Mucosa of stomach (tissue), 1 donor: ENCODE data around the gene ZBP1.

Experiments
- H3K27me3 ChIP-seq: one replicate; pipeline ENCODE4 v1.7.0; 2013; ENCODE audit warnings: mild to moderate bottlenecking, low read length; ENCODE audit not compliant: control insufficient read depth, insufficient read depth
- H3K36me3 ChIP-seq: one replicate; pipeline ENCODE4 v1.7.0; 2013; ENCODE audit warnings: low read length; ENCODE audit not compliant: control insufficient read depth, insufficient read depth
- H3K4me1 ChIP-seq: one replicate; pipeline ENCODE4 v1.7.0; 2013; ENCODE audit warnings: mild to moderate bottlenecking, low read length; ENCODE audit not compliant: control insufficient read depth, insufficient read depth
- H3K4me3 ChIP-seq: one replicate; pipeline ENCODE4 v1.7.0; 2013; ENCODE audit warnings: low read length
- H3K9ac ChIP-seq: one replicate; pipeline ENCODE4 v1.7.0; 2013; ENCODE audit warnings: mild to moderate bottlenecking, low read length, moderate library complexity
- H3K9me3 ChIP-seq: one replicate; pipeline ENCODE4 v1.7.0; 2013; ENCODE audit warnings: mild to moderate bottlenecking, low read length, moderate library complexity; ENCODE audit not compliant: control insufficient read depth
- donor health status: Pancreatic carcinoma.

The ZBP1 gene

GRCh38 chr20:57594092-57594951 is 25.9 kb downstream of the ZBP1 start:
- no peak overlapping the region for H3K4me3 ChIP-seq
- H3K27me3 ChIP-seq, result peaks cover 12% of the 10 kb centered on the region
- H3K36me3 ChIP-seq, result no peaks in the 10 kb centered on the region
- H3K9ac ChIP-seq, result no peak overlapping the region
- no peaks in the 10 kb centered on the region for H3K9me3 ChIP-seq
- peaks cover 20% of the 10 kb centered on the region for H3K4me1 ChIP-seq

GRCh38 chr20:57593134-57593886 is 26.9 kb downstream of the ZBP1 start:
- Histone ChIP-seq H3K4me1 (peaks cover 20% of the 10 kb centered on the region), H3K9ac (no peak overlapping the region)

GRCh38 chr20:57592263-57593092 is 27.7 kb downstream of the ZBP1 start:
- Histone ChIP-seq H3K27me3 (peaks cover 11% of the 10 kb centered on the region), H3K4me1 (peaks cover 20% of the 10 kb centered on the region), H3K9me3 (no peaks in the 10 kb centered on the region), H3K36me3 (no peaks in the 10 kb centered on the region), H3K4me3 (no peak overlapping the region), H3K9ac (no peak overlapping the region)

More at GRCh38 chr20:57593134-57593886, 26.9 kb downstream of the ZBP1 start:
- Histone ChIP-seq H3K4me3 (no peak overlapping the region), H3K9me3 (no peaks in the 10 kb centered on the region), H3K27me3 (peaks cover 12% of the 10 kb centered on the region), H3K36me3 (no peaks in the 10 kb centered on the region)

GRCh38 chr20:57591289-57592229 is 28.7 kb downstream of the ZBP1 start:
- no peaks in the 10 kb centered on the region for H3K36me3 ChIP-seq
- peaks cover 6% of the 10 kb centered on the region for H3K27me3 ChIP-seq
- H3K9me3 ChIP-seq, result no peaks in the 10 kb centered on the region
- H3K4me3 ChIP-seq, result no peak overlapping the region
- H3K9ac ChIP-seq, result no peak overlapping the region
- peaks cover 13% of the 10 kb centered on the region for H3K4me1 ChIP-seq

- Histone ChIP-seq H3K9ac (no peak overlapping the region), H3K9me3 (no peaks in the 10 kb centered on the region)
These were observed 29.5 kb downstream of the ZBP1 start for GRCh38 chr20:57590485-57591288.

GRCh38 chr20:57589728-57590484 is 30.3 kb downstream of the ZBP1 start:
- H3K4me3 ChIP-seq, result no peak overlapping the region
- H3K9ac ChIP-seq, result no peak overlapping the region
- no peaks in the 10 kb centered on the region for H3K36me3 ChIP-seq
- H3K27me3 ChIP-seq, result peaks cover 8% of the 10 kb centered on the region
- H3K9me3 ChIP-seq, result no peaks in the 10 kb centered on the region
- H3K4me1 ChIP-seq, result peaks cover 13% of the 10 kb centered on the region

More at GRCh38 chr20:57590485-57591288, 29.5 kb downstream of the ZBP1 start:
- Histone ChIP-seq H3K36me3 (no peaks in the 10 kb centered on the region), H3K4me1 (peaks cover 13% of the 10 kb centered on the region), H3K27me3 (peaks cover 6% of the 10 kb centered on the region), H3K4me3 (no peak overlapping the region)

- no peaks in the 10 kb centered on the region for H3K36me3 ChIP-seq
- no peak overlapping the region for H3K9ac ChIP-seq
- H3K27me3 ChIP-seq, result peaks cover 5% of the 10 kb centered on the region
- H3K9me3 ChIP-seq, result no peaks in the 10 kb centered on the region
- no peak overlapping the region for H3K4me3 ChIP-seq
- H3K4me1 ChIP-seq, result peaks cover 11% of the 10 kb centered on the region
These were observed 31.0 kb downstream of the ZBP1 start for GRCh38 chr20:57589123-57589727.

- Histone ChIP-seq H3K4me1 (peaks cover 4% of the 10 kb centered on the region), H3K9me3 (no peaks in the 10 kb centered on the region), H3K36me3 (no peaks in the 10 kb centered on the region), H3K9ac (no peak overlapping the region), H3K27me3 (peaks cover 5% of the 10 kb centered on the region), H3K4me3 (no peak overlapping the region)
These were observed 31.6 kb downstream of the ZBP1 start for GRCh38 chr20:57588596-57588995.

GRCh38 chr20:57587989-57588377 is 32.2 kb downstream of the ZBP1 start:
- Histone ChIP-seq H3K36me3 (no peaks in the 10 kb centered on the region), H3K9me3 (no peaks in the 10 kb centered on the region), H3K27me3 (peaks cover 8% of the 10 kb centered on the region), H3K9ac (no peak overlapping the region), H3K4me3 (no peak overlapping the region), H3K4me1 (no peaks in the 10 kb centered on the region)
